Fibroblast of skin of left quadriceps (primary cell): ENCODE data around the gene GPR146.
"Not testable (repeated sequence)": the region's sequence is repeated elsewhere in the genome, so short reads cannot be mapped to it uniquely, and the experiment has no call there.

Source experiments
- DNase-seq, 2 experiments: peaks; one replicate each; pipeline ENCODE4 v3.0.0-alpha.2; 2013; ENCODE audit warnings: low read depth in 2 of 2

Gene GPR146

GRCh38 chr7:1044189-1045068 lies at the start of gene GPR146:
TSS of gene GPR146 (plus strand) at chr7:1044546. CDS start at chr7:1057516, 12,970 bp downstream.
- peak; percentile 90 to 92 for DNase-seq

GRCh38 chr7:994592-995308 lies 49.6 kb upstream of the GPR146 start:
- no peak for DNase-seq

DNA sequence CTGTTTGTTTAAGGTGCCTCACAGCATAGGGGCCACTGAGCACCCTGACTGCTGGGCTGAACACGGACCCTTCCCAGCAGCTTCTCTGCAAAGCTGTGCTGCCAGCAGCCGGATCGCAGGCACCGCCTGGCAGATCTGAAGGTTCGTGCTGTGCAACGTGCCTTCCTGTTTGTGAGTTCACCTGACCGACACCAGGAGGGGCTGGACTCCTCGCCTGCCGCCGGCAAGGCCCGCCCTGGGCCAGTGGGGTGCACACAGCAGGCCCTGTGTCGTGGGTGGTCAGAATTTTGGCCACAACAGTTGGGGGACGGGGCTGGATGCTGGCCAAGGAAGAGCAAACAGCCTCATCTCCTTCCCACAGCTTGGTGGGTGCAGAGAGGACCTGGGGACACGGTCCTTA lies 48.8 kb upstream of the GPR146 start:
- no peak for DNase-seq

GRCh38 chr7:996079-996872 lies 48.1 kb upstream of the GPR146 start:
- no peak for DNase-seq

- DNase-seq: no peak
These were observed 46.6 kb upstream of the GPR146 start for GRCh38 chr7:997404-998395.

DNA sequence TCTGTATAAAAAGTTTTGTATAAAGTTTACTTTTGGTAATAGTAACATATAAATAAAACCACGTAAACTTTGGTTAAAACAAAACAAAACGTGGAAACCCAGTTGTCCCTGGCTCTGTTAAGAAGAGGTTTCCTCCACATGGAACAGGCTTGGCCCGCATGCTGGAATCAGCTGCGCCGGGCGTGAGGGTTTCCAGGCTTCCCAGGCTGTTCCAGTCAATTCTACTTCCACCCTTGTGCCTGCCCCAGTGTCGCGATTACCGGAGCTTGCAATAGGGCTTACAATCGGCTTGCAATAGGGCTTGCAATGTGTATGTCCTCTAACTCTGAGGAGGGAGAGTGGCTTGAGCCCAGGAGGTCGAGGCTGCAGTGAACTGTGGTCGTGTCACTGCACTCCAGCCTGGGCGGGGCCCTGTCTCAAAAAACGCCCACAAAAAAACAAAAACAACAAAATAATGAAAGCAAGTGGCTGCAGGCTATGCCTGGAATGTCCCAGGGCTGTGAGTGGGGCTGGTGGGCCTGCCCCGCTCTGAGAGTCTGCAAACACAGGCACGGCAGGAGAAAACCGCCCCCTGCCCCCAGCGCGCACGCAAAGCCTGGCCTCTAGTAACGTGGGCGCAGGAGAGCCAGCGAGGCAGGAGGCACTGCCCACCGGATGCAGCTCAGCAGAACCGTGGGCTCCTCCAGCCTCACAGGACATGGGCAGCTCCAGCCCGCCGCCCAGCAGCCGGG lies 45.0 kb upstream of the GPR146 start:
- no peak for DNase-seq

GRCh38 chr7:999941-1000935 lies 44.1 kb upstream of the GPR146 start:
- DNase-seq: no peak

GRCh38 chr7:1001069-1001770 lies 43.1 kb upstream of the GPR146 start:
- DNase-seq: not testable (repeated sequence)

DNA sequence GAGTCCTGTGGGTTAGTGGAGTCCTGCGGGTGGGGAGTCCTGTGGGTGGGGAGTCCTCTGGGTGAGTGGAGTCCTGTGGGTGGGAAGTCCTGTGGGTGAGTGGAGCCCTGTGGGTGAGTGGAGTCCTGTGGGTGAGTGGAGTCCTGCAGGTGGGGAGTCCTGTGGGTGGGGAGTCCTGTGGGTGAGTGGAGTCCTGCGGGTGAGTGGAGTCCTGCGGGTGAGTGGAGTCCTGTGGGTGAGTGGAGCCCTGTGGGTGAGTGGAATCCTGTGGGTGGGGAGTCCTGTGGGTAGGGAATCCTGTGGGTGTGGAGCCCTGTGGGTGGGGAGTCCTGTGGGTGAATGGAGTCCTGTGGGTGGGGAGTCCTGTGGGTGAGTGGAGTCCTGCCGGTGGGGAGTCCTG lies 42.3 kb upstream of the GPR146 start:
- DNase-seq: not testable (repeated sequence)

GRCh38 chr7:1002445-1002844 lies 41.9 kb upstream of the GPR146 start:
- DNase-seq: not testable (repeated sequence)

DNA sequence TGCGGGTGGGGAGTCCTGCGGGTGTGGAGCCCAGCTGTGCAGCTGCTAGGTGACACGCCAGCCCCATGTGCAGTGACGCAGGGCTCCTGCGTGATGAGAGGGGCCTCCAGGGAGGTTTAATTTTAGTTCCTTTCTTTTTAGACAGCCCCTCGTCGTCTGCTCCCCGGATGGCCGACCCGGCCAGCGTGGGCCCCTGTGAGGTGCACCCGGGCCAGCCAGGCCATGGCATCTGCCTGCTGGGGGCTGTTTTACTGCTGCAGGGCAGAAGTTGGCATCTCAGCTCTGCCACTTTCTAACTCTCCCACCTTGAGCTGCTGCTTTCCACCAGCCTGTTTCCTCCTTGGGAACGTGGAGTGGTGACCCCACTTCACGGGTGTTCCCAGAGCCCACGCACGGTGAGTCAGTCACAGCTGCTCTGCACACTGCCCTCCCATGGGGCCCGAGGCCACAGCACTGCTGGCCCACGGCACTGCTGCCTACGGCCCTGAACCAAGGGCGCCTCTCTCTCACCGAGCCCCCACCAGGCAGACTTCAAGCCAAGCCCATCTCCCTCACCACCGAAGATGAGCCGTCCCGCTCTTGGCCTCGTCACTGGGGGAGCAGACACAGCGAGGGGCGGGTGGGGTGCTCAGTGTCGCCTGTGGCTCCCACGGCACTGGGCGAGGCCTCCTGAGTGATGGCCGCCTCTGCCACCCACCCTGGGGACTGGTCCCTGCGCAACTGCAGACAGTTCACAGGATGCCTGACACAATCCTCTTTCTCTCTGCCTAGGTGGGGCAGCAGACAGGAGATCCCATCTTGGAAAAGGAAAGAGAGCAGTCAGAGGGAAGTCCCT lies 40.1 kb upstream of the GPR146 start:
- no peak for DNase-seq

DNA sequence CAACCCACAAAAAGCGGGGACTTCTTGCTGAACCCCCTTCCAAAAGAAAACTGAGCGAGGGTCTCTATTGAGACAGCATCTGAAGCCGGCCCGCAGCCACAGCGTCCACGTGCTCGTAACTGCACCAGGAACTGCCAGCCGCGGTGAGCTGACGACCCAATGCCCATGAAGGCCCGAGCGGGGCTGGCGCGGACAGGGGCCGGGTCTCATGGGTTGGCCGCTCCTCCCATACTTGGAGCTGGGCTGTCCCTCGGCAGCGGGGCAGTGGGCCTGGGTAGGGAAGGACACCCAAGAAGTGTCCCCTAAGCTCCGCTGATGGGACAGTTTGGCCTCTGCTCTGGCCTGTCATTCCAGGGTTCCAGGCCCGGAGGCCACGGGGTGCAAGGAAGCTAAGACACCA lies 39.0 kb upstream of the GPR146 start:
- no peak for DNase-seq

DNA sequence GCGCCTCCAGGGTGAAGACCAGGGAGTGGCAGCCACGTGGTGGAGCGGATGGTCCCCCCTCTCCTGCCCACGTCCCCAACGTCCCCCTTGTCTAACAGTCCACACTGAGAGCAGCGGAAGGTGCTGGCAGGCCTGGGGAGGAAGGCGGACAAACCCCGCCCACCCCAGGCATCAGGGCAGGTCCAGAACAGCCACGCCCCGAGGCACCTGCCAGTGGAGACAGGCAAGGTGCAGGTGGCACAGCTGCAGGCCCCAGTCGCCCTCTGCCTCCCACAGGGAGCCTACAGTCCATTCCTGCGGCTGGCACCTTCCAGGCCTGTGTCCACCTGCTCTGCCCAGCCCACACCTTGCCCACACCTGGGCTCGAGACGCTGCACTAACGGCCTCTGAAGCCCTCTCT lies 36.4 kb upstream of the GPR146 start:
- no peak for DNase-seq

DNA sequence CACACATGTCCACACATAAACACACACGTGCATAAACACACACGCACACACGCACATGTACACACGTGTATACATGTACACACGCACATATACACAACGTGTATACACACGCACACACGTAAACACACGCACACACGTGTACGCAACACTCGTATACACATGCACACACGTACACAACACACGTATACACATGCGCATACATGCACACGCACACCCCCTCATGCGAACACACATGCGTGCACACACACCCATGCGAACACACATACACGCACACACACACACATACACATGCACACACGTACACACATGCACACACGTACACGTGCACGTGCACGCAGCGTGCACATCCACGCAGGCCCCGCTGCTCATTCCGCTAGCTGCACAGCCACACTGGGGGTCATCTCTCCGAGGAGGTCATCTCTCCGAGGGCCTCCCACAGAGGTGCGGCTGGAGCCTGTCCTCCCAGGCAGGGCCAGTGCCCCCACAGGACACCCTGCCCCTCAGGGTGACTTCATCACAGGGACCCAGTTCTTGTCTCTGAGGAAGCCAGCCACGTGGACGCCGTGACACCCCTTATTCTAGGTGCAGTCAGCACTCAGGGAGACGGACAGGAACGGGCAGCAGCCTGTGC lies 35.5 kb upstream of the GPR146 start:
- DNase-seq: no peak

- no peak for DNase-seq
These were observed 34.6 kb upstream of the GPR146 start for GRCh38 chr7:1009747-1010146.

DNA sequence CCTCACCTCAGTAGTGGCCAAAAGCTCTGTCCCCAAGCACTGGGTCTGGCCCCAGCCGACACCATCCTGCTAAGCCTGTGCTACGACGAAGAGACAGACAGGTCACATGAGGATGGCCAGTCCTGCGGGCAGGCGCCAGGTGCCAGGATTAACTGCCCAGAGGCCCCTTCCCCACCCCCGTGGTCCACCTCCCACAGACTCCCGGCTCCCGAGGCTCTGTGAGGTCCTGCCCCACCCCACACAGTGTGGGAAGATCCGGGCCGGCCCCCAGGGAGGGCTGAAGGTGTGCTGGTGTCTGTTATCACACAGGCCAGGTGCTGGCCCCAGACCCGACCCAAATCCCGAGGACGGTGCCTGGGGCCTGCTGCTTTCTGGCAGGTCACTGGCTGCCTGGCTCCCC lies 34.1 kb upstream of the GPR146 start:
- DNase-seq: no peak
